Measurements from ENCODE around the gene CBFA2T2. TPM values are rescaled to one million over a fixed set of nuclear protein-coding genes. Genes with fewer than 3 reads are reported as not detected.

CBFA2T2 gene
- total RNA-seq, 2 donors from 2014 or later, result 14.8 to 18.0 TPM

GRCh38 chr20:33545763-33546162, 55.9 kb downstream of the CBFA2T2 start:
- Histone ChIP-seq H3K27me3 (replicated peaks; ENCODE audit: insufficient read depth) (no peaks in the 10 kb centered on the region), H3K27ac (no peak overlapping the region), H3K36me3 (no peaks in the 10 kb centered on the region), H3K4me3 (no peak overlapping the region), H3K4me1 (ENCODE audit: control insufficient read depth in 1 of 2, low read depth in 2 of 2) (peaks cover 0 to 8% of the 10 kb centered on the region in 2 donors), H3K9me3 (no peaks in the 10 kb centered on the region)
- no peak for TF ChIP-seq CTCF (IDR thresholded peaks at IDR 0.05)
- DNase-seq (ENCODE audit: low spot score) (no peak), ATAC-seq (ENCODE audit: insufficient number of reproducible peaks, low FRiP score, low read depth) (no peak)

- Histone ChIP-seq H3K27me3 (replicated peaks; ENCODE audit: insufficient read depth) (no peaks in the 10 kb centered on the region), H3K4me3 (no peak overlapping the region), H3K9me3 (no peaks in the 10 kb centered on the region), H3K36me3 (no peaks in the 10 kb centered on the region), H3K27ac (no peak overlapping the region), H3K4me1 (ENCODE audit: control insufficient read depth in 1 of 2, low read depth in 2 of 2) (peaks cover 3 to 14% of the 10 kb centered on the region in 2 donors)
- TF ChIP-seq CTCF (IDR thresholded peaks at IDR 0.05), result no peak
- ATAC-seq (ENCODE audit: insufficient number of reproducible peaks, low FRiP score, low read depth) (no peak), DNase-seq (ENCODE audit: low spot score) (no peak)
Observed at GRCh38 chr20:33549229-33549999, 59.5 kb downstream of the CBFA2T2 start.

GRCh38 chr20:33551778-33552177, 61.9 kb downstream of the CBFA2T2 start:
- no peaks in the 10 kb centered on the region for H3K9me3 ChIP-seq
- H3K27ac ChIP-seq, result no peak overlapping the region
- H3K4me1 ChIP-seq (ENCODE audit: control insufficient read depth in 1 of 2, low read depth in 2 of 2), result peaks cover 6 to 23% of the 10 kb centered on the region in 2 donors
- ATAC-seq (ENCODE audit: insufficient number of reproducible peaks, low FRiP score, low read depth) (no peak), DNase-seq (ENCODE audit: low spot score) (no peak)
- H3K4me3 ChIP-seq, result no peak overlapping the region
- H3K27me3 ChIP-seq (replicated peaks; ENCODE audit: insufficient read depth), result no peaks in the 10 kb centered on the region
- no peak for TF ChIP-seq CTCF (IDR thresholded peaks at IDR 0.05)
- no peaks in the 10 kb centered on the region for H3K36me3 ChIP-seq

- ATAC-seq (ENCODE audit: insufficient number of reproducible peaks, low FRiP score, low read depth) (no peak), DNase-seq (ENCODE audit: low spot score) (no peak)
- Histone ChIP-seq H3K9me3 (no peaks in the 10 kb centered on the region), H3K27ac (no peak overlapping the region), H3K36me3 (no peaks in the 10 kb centered on the region), H3K4me1 (ENCODE audit: control insufficient read depth in 1 of 2, low read depth in 2 of 2) (peaks cover 6 to 21% of the 10 kb centered on the region in 2 donors), H3K4me3 (no peak overlapping the region), H3K27me3 (replicated peaks; ENCODE audit: insufficient read depth) (no peaks in the 10 kb centered on the region)
- no peak for TF ChIP-seq CTCF (IDR thresholded peaks at IDR 0.05)
Observed at GRCh38 chr20:33552519-33552918, 62.6 kb downstream of the CBFA2T2 start.

GRCh38 chr20:33553516-33553915, 63.6 kb downstream of the CBFA2T2 start:
- Histone ChIP-seq H3K27me3 (replicated peaks; ENCODE audit: insufficient read depth) (no peaks in the 10 kb centered on the region), H3K36me3 (no peaks in the 10 kb centered on the region), H3K27ac (no peak overlapping the region), H3K9me3 (no peaks in the 10 kb centered on the region), H3K4me1 (ENCODE audit: control insufficient read depth in 1 of 2, low read depth in 2 of 2) (peaks cover 6 to 21% of the 10 kb centered on the region in 2 donors), H3K4me3 (no peak overlapping the region)
- no peak for TF ChIP-seq CTCF (IDR thresholded peaks at IDR 0.05)
- DNase-seq (ENCODE audit: low spot score) (no peak), ATAC-seq (ENCODE audit: insufficient number of reproducible peaks, low FRiP score, low read depth) (no peak)

Measured in thoracic aorta (tissue), 2 donors.